Measurements from ENCODE around the gene CEP112.

Gene CEP112

DNA sequence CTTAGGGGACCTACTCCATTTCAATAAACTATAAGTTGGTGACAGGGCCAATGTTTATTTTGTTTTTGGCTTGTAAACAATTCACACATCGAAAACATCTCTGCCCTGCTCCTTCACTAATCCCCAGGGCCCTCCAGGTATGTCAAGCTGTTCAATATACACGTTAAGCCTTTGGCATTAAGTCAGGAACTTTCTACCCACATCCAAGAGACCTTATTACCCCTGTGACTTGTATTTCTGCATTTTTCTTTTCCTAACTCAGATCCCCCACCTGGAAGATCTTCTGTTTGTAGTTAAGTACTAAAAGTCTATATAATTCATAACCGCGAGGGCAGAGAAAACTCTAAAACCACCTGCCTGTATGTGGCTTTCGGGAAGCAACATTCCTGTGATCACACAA lies 523.7 kb downstream of the CEP112 start:
- Histone ChIP-seq H3K27ac (ENCODE audit: low read length) (no peak overlapping the region), H3K36me3 (ENCODE audit: control insufficient read depth, low read depth, low read length) (no peaks in the 10 kb centered on the region), H3K27me3 (ENCODE audit: control insufficient read depth, insufficient read depth, low read length) (no peaks in the 10 kb centered on the region), H3K4me1 (ENCODE audit: control insufficient read depth, low read depth, low read length) (no peaks in the 10 kb centered on the region), H3K9ac (ENCODE audit: low read length) (no peak overlapping the region), H3K4me3 (ENCODE audit: low read length) (no peak overlapping the region), H3K9me3 (ENCODE audit: control insufficient read depth, low read depth, low read length) (no peaks in the 10 kb centered on the region)

DNA sequence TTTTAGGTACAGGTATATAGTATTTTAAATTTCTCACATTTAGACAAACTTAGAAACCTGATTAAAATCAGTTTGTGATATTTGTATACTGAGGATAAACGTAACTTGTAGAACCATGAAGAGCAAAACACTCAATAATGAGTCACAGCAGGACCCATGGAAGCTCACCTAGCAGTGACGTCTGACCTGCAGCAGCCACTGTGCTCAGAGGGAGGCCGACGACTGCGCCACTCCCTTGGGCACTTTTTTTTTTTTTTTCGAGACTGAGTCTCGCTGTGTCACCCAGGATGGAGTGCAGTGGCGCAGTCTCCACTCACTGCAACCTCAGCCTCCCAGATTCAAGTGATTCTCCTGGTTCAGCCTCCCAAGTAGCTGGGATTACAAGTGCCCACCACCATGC lies 524.3 kb downstream of the CEP112 start:
- H3K4me3 ChIP-seq (ENCODE audit: low read length), result no peak overlapping the region
- H3K9ac ChIP-seq (ENCODE audit: low read length), result no peak overlapping the region
- no peaks in the 10 kb centered on the region for H3K36me3 ChIP-seq (ENCODE audit: control insufficient read depth, low read depth, low read length)
- H3K27ac ChIP-seq (ENCODE audit: low read length), result no peak overlapping the region
- no peaks in the 10 kb centered on the region for H3K27me3 ChIP-seq (ENCODE audit: control insufficient read depth, insufficient read depth, low read length)
- H3K9me3 ChIP-seq (ENCODE audit: control insufficient read depth, low read depth, low read length), result no peaks in the 10 kb centered on the region
- peaks cover 3% of the 10 kb centered on the region for H3K4me1 ChIP-seq (ENCODE audit: control insufficient read depth, low read depth, low read length)

DNA sequence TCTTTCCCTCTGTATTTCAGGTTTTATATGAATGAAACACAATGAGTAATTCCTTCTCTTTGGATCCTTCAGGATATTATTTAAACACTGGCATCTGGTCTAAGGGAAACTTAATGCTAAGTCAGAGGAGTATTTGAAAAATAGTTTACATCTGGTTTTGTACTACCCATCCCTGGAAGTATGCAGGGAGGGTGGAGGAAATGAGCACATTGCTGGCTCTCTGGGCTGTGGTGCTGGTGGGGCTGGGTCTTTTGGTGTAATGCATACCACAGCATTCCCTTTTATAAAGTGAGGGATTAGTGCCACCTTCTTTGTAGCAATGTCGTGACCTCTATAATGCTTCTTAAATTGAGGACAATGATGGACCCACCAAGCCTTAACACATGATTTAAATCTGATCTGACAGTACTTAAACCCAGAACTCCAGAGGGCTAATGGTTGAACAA lies 525.0 kb downstream of the CEP112 start:
- no peak overlapping the region for H3K4me3 ChIP-seq (ENCODE audit: low read length)
- peaks cover 5% of the 10 kb centered on the region for H3K4me1 ChIP-seq (ENCODE audit: control insufficient read depth, low read depth, low read length)
- H3K9me3 ChIP-seq (ENCODE audit: control insufficient read depth, low read depth, low read length), result no peaks in the 10 kb centered on the region
- no peak overlapping the region for H3K27ac ChIP-seq (ENCODE audit: low read length)
- H3K36me3 ChIP-seq (ENCODE audit: control insufficient read depth, low read depth, low read length), result no peaks in the 10 kb centered on the region
- no peak overlapping the region for H3K9ac ChIP-seq (ENCODE audit: low read length)
- H3K27me3 ChIP-seq (ENCODE audit: control insufficient read depth, insufficient read depth, low read length), result no peaks in the 10 kb centered on the region

DNA sequence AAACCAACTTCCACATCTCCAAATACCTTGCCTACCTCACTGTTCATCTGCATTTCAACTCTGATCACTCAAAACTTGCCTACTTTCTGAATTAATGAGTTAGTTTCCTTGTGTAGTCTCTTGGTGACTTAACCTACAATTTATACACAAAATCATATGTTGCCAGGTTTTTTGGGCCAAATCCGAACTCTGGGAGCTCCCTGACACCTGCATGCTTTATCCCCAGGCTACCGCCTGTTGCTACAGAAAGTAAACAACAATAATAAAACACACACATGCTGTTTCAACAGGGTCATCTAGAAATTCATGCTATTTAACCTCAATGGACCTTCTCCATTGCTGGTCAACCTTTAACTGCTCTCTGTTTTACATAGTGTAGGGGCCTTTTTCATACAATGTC lies 526.0 kb downstream of the CEP112 start:
- no peak overlapping the region for H3K27ac ChIP-seq (ENCODE audit: low read length)
- no peak overlapping the region for H3K4me3 ChIP-seq (ENCODE audit: low read length)
- no peak overlapping the region for H3K9ac ChIP-seq (ENCODE audit: low read length)
- no peaks in the 10 kb centered on the region for H3K9me3 ChIP-seq (ENCODE audit: control insufficient read depth, low read depth, low read length)
- no peaks in the 10 kb centered on the region for H3K36me3 ChIP-seq (ENCODE audit: control insufficient read depth, low read depth, low read length)
- H3K4me1 ChIP-seq (ENCODE audit: control insufficient read depth, low read depth, low read length), result peaks cover 5% of the 10 kb centered on the region
- H3K27me3 ChIP-seq (ENCODE audit: control insufficient read depth, insufficient read depth, low read length), result no peaks in the 10 kb centered on the region

DNA sequence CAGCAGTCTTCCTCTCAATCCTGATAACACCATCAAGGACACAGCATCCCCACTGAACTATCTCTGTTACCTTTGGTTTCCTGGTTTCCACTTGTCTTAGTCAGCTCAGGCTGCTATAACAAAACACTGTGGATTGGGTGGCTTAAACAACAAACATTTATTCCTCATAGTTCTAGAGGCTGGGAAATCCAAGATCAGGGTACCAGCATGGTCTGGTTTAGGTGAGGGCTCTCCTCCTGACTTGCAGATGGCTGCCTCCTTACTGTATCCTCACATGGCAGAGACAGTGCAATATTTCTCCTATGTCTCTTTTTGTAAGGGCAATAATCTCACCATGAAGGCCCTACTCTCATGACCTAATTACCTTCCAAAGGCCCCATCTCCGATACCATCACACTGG lies 527.2 kb downstream of the CEP112 start:
- Histone ChIP-seq H3K27me3 (ENCODE audit: control insufficient read depth, insufficient read depth, low read length) (no peaks in the 10 kb centered on the region), H3K27ac (ENCODE audit: low read length) (no peak overlapping the region), H3K9ac (ENCODE audit: low read length) (no peak overlapping the region), H3K36me3 (ENCODE audit: control insufficient read depth, low read depth, low read length) (no peaks in the 10 kb centered on the region), H3K4me3 (ENCODE audit: low read length) (no peak overlapping the region), H3K4me1 (ENCODE audit: control insufficient read depth, low read depth, low read length) (peaks cover 5% of the 10 kb centered on the region), H3K9me3 (ENCODE audit: control insufficient read depth, low read depth, low read length) (no peaks in the 10 kb centered on the region)

DNA sequence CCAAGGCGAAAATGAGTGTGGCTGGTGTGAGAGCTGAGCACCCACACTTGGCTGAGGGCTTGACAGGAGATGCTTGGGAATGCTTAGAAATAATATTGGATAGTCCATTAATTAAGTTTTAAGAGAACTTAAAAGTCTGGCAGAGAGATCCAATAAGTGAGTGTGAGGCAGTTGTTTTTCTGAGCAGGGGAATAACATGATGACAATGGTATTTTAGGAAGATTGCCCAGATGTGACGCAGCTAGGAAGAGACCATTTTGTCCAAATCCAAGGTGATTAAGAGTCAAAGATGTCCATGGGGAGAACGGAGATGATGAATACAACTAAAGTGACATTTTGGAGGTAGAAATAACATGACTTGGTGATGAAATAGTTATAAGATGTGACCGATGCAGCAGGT lies 527.7 kb downstream of the CEP112 start:
- no peaks in the 10 kb centered on the region for H3K27me3 ChIP-seq (ENCODE audit: control insufficient read depth, insufficient read depth, low read length)
- no peak overlapping the region for H3K9ac ChIP-seq (ENCODE audit: low read length)
- H3K4me3 ChIP-seq (ENCODE audit: low read length), result no peak overlapping the region
- peaks cover 5% of the 10 kb centered on the region for H3K4me1 ChIP-seq (ENCODE audit: control insufficient read depth, low read depth, low read length)
- H3K27ac ChIP-seq (ENCODE audit: low read length), result no peak overlapping the region
- H3K9me3 ChIP-seq (ENCODE audit: control insufficient read depth, low read depth, low read length), result no peaks in the 10 kb centered on the region
- no peaks in the 10 kb centered on the region for H3K36me3 ChIP-seq (ENCODE audit: control insufficient read depth, low read depth, low read length)

DNA sequence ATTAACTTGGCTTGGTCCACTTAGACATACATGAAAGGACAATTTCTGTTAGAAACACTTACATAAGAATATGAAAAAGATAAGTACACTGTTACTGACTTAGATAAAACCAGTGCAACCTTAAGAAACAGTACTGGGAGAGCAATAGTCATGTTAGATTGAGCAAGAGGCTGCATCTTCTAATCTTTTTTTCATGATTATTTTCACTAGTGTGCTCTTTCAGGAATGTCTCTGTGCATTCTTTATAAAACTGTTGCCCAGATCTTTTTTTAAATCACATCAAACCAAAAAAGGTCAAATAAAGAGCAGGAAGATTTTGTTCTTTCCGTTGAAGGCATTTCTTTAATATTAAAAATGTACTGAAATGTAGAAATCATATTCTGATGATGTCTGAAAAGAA lies 529.7 kb downstream of the CEP112 start:
- H3K27me3 ChIP-seq (ENCODE audit: control insufficient read depth, insufficient read depth, low read length), result no peaks in the 10 kb centered on the region
- H3K36me3 ChIP-seq (ENCODE audit: control insufficient read depth, low read depth, low read length), result no peaks in the 10 kb centered on the region
- H3K9me3 ChIP-seq (ENCODE audit: control insufficient read depth, low read depth, low read length), result no peaks in the 10 kb centered on the region
- no peak overlapping the region for H3K9ac ChIP-seq (ENCODE audit: low read length)
- H3K4me1 ChIP-seq (ENCODE audit: control insufficient read depth, low read depth, low read length), result peaks cover 5% of the 10 kb centered on the region
- no peak overlapping the region for H3K27ac ChIP-seq (ENCODE audit: low read length)
- H3K4me3 ChIP-seq (ENCODE audit: low read length), result no peak overlapping the region

DNA sequence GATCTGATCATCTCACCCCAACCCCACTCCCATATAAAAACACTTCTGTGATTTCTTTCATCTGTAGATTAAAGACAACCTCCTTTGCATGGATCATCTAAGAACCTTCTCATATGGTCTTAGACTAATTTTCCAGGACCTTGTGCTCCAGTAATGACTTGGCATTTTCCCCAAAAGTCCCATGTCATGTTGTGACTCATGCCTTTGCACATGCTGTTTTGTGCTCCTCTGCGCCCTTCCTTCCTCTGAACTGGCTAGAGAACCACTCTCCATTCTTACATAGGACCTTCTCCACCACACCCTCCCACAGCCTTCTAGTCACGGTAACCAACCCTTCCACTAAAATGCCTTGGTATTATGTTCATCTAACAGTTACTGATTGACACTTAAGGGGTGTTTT lies 531.0 kb downstream of the CEP112 start:
- Histone ChIP-seq H3K27ac (ENCODE audit: low read length) (no peak overlapping the region), H3K27me3 (ENCODE audit: control insufficient read depth, insufficient read depth, low read length) (no peaks in the 10 kb centered on the region), H3K36me3 (ENCODE audit: control insufficient read depth, low read depth, low read length) (no peaks in the 10 kb centered on the region), H3K4me1 (ENCODE audit: control insufficient read depth, low read depth, low read length) (peaks cover 8% of the 10 kb centered on the region), H3K9me3 (ENCODE audit: control insufficient read depth, low read depth, low read length) (no peaks in the 10 kb centered on the region), H3K4me3 (ENCODE audit: low read length) (no peak overlapping the region), H3K9ac (ENCODE audit: low read length) (no peak overlapping the region)

DNA sequence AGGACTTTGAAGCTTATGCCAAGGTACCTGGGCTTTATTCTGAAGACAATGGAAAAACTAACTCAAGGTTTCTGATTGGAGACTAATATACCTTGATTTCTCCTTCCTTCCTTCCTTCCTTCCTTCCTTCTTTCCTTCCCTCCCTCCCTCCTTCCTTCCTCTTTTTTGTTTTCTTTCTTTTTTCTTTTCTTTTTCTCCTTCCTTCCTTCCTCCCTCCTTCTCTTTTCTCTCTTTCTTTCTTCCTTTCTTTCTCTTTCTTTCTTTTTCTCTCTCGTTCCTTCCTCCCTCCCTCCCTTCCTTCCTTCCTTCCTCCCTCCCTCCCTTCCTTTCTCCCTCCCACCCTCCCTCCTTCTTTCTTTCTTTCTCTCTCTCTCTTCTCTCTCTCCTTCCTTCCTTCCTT lies 531.9 kb downstream of the CEP112 start:
- no peaks in the 10 kb centered on the region for H3K27me3 ChIP-seq (ENCODE audit: control insufficient read depth, insufficient read depth, low read length)
- H3K9ac ChIP-seq (ENCODE audit: low read length), result no peak overlapping the region
- H3K36me3 ChIP-seq (ENCODE audit: control insufficient read depth, low read depth, low read length), result no peaks in the 10 kb centered on the region
- H3K9me3 ChIP-seq (ENCODE audit: control insufficient read depth, low read depth, low read length), result no peaks in the 10 kb centered on the region
- no peak overlapping the region for H3K27ac ChIP-seq (ENCODE audit: low read length)
- H3K4me1 ChIP-seq (ENCODE audit: control insufficient read depth, low read depth, low read length), result peaks cover 8% of the 10 kb centered on the region
- no peak overlapping the region for H3K4me3 ChIP-seq (ENCODE audit: low read length)

DNA sequence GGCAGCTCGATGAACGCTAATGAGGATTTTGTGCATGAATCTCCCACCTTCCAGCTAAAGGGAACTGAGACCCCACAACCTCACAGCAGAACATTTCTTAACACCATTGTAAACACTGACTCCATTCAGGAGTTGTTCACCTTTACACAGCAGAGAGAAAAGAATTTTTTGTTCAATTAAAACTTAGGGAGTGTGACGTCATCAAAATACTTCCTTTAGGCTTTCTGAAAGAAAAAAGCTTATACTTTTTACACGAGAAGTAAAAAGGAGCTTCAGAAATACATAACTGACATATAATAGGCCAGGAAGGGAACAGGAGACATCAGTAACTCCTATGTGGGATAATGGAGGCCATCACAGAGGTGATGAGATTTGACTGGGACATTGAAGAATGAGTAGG lies 532.4 kb downstream of the CEP112 start:
- no peaks in the 10 kb centered on the region for H3K9me3 ChIP-seq (ENCODE audit: control insufficient read depth, low read depth, low read length)
- no peak overlapping the region for H3K9ac ChIP-seq (ENCODE audit: low read length)
- H3K4me1 ChIP-seq (ENCODE audit: control insufficient read depth, low read depth, low read length), result peaks cover 8% of the 10 kb centered on the region
- H3K27me3 ChIP-seq (ENCODE audit: control insufficient read depth, insufficient read depth, low read length), result no peaks in the 10 kb centered on the region
- no peak overlapping the region for H3K27ac ChIP-seq (ENCODE audit: low read length)
- H3K36me3 ChIP-seq (ENCODE audit: control insufficient read depth, low read depth, low read length), result no peaks in the 10 kb centered on the region
- H3K4me3 ChIP-seq (ENCODE audit: low read length), result no peak overlapping the region

DNA sequence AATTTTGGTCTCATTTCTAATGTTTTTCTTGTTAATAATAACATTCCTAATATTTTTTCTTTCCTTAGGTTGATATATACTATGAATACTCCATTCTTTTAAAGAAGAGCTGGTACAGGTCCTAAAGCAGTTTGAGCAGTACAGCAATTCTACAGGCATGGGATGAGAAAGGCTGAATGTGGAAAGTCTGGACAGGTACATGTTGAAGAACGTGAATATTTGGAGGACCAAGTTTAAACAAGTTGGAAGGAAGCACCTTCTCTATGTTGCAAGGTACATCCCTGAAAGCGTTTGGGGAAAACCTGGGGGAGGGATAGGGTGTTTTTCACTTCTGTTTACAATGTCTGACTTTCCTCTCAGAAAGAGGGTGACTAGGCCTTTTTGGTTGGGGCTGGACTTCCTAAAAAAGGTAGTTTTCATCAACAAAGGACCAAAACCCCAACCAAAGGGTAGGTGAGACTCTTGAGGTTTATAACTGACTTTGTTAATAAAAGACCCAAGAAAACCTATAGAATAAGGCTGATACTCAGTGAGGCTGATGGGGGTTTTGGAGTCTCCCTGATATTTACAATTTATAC lies 534.6 kb downstream of the CEP112 start:
- no peak overlapping the region for H3K27ac ChIP-seq (ENCODE audit: low read length)

DNA sequence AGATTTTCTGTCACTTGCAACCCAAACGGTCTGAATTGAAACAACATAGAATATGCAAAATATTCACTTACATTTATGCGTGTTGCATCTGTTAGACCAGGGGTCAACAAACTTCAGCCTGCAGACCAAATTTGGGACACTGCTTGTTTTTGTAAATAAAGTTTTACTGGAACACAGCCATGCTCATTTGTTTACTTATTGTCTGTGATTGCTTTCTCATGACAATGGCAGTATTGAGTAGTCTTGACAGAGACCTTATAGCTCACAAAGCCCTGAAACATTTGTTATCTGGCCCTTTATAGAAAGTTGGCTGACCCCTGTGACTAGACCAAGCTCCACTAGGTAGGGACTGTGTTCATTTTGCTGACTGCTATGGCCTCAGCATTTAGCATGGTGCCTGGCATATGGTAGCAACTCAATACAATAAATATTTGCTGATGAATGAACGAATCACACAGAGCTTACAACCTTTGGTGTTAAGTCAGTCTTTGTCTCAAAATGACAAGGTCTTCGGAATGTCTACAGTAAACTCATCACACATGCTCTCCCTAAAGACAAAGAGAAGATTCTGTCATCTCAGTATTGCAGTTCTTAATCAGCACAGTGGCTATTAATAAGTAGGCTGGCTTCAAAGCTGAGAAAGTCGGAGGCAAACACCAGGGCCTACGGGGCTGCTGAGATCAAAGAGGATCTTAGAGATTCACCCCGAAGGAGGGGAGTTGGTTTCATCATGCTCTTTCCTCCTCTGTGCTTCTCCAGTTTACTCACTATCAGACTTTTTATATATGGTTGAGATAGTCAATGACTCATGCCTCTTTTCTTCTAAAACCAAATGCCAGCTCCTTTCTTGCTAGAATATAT lies 535.3 kb downstream of the CEP112 start:
- Histone ChIP-seq H3K36me3 (ENCODE audit: control insufficient read depth, low read depth, low read length) (no peaks in the 10 kb centered on the region), H3K4me3 (ENCODE audit: low read length) (no peak overlapping the region), H3K27ac (ENCODE audit: low read length) (no peak overlapping the region), H3K9me3 (ENCODE audit: control insufficient read depth, low read depth, low read length) (no peaks in the 10 kb centered on the region), H3K27me3 (ENCODE audit: control insufficient read depth, insufficient read depth, low read length) (no peaks in the 10 kb centered on the region), H3K9ac (ENCODE audit: low read length) (no peak overlapping the region), H3K4me1 (ENCODE audit: control insufficient read depth, low read depth, low read length) (peaks cover 3% of the 10 kb centered on the region)

More for the DNA sequence above, 534.6 kb downstream of the CEP112 start:
- Histone ChIP-seq H3K9ac (ENCODE audit: low read length) (no peak overlapping the region), H3K36me3 (ENCODE audit: control insufficient read depth, low read depth, low read length) (no peaks in the 10 kb centered on the region), H3K27me3 (ENCODE audit: control insufficient read depth, insufficient read depth, low read length) (no peaks in the 10 kb centered on the region), H3K4me3 (ENCODE audit: low read length) (no peak overlapping the region), H3K4me1 (ENCODE audit: control insufficient read depth, low read depth, low read length) (peaks cover 3% of the 10 kb centered on the region), H3K9me3 (ENCODE audit: control insufficient read depth, low read depth, low read length) (no peaks in the 10 kb centered on the region)

Data from iPS-18a (cell line).